Amniotic epithelial cell (primary cell): ENCODE measurements around the gene ARHGEF7.
"Not testable (repeated sequence)": the region's sequence is repeated elsewhere in the genome, so short reads cannot be mapped to it uniquely, and the experiment has no call there.

Source experiments
- DNase-seq: peaks from one replicate; pipeline ENCODE4 v3.0.0-alpha.2; 2010; ENCODE audit warnings: low read depth

The ARHGEF7 gene

GRCh38 chr13:111255228-111255790, 140.2 kb downstream of the ARHGEF7 start:
- DNase-seq = no peak

DNA sequence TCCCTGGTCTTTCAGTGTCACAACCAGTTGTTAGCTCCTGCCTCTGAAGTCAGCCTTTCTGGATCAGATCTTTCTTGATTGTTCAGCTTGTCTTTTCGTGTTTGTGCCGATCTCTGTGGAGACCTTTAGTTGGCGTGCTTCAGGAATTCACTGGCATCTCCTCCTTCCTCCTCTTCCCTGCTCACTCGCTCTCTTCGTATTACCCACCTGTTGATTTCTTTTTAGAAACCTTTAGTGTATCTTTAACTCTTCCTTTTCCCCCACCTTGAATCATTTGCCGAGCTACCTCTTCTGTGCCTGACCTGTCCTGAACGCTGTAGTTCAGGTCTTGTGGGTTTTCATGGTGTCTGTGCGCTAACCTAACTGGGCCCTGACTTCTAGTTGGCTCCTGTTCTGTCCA, 141.3 kb downstream of the ARHGEF7 start:
- DNase-seq = no peak

DNA sequence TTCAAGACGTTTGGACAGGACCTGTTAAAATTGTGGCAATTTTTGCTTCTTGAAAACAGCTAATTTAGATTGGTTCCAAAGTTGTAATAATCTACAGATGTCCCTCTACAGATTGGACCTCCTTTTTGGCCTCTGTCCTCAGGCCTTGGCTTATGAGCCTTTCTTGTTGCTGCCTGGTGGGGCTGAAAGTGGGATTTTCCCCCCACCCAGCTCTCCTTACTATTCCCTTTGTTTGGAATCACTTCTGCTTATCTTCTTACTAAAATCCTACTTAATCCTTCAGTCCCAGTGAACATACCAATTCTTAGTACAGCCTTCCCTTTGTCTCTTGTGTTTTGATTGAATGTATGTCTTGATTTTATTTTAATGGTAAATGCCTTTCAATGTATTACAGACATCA, 141.8 kb downstream of the ARHGEF7 start:
- DNase-seq = no peak

GRCh38 chr13:111257899-111258298, 142.8 kb downstream of the ARHGEF7 start:
- not testable (repeated sequence) for DNase-seq

DNA sequence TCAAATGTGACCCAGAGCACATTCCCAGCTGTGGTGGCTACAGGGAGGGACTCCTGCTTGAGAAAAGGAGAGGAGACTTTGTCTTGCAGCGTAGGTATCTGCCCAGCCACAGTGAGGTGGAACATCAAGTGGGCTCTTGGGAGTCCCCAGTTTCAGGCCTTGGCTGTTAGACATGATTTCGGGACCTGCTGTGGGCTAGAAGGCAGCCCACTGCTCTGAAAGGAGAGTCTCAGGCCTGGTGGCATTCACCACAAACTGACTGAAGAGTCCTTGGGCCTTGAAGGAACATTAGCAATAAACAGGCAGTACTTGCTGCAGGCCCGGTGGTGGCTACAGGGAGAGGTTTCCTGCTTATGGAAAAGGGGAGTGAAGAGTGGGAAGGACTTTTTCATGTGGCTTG, 143.5 kb downstream of the ARHGEF7 start:
- no peak for DNase-seq

- no peak for DNase-seq
Observed at GRCh38 chr13:111259058-111259457, 143.9 kb downstream of the ARHGEF7 start.

GRCh38 chr13:111261326-111261725, 146.2 kb downstream of the ARHGEF7 start:
- peak; percentile 14 for DNase-seq

DNA sequence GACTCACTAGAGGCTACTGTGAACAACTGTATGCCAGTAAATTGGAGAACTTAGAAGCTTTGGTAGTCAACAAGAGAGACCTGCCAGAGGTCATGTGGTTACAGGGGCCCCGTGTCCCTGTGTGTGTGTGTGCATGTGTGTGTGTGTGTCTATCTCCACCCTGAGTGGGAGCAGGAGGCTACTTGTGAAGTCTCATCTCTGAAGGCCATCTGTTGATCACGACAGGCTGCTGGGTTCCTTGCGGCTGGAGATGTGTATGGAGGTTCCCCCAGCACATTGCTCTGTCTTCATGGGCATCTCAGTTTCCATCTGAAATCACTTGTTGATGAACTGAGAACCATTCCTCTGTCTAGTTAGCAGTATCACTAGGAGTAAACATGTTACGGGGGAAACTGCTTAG, 147.2 kb downstream of the ARHGEF7 start:
- DNase-seq = no peak

DNA sequence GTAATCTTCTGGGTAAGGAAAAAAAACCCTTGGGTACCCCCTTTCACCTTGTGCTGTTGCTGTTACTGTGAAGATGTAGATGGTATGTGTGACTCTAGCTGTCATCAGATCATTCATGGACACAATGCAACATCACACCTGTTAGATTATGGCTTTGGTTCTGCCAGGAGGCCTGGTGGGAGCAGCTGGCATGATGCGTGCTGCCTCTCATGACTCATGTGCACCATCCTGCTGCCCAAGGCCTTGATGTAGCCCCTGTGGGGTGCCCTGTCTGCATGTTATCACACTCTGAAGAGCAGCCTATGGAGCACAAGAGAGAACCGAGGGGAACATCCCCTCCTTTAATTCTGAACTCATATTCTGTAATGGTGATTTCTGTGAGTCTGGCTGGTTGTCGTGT, 147.6 kb downstream of the ARHGEF7 start:
- DNase-seq = no peak

DNA sequence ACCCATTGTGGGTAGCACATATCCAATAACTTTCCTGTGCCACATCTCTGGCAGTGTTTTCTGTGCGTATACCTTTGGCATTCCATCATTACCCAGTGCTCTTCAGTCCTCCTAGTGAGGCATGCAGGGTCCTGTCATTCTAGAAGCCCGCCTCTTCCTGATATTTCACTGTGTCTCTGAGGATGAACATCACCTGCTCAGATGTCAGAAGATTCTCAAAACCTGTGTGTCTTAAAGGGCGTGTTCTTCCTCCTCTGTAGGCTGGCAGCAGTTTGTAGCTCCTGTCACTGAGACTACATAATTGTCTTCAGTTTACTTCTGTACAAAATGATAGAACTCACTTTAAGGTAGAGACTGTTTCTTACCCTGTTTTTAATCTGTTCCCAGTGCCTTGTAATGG, 148.5 kb downstream of the ARHGEF7 start:
- DNase-seq = no peak

DNA sequence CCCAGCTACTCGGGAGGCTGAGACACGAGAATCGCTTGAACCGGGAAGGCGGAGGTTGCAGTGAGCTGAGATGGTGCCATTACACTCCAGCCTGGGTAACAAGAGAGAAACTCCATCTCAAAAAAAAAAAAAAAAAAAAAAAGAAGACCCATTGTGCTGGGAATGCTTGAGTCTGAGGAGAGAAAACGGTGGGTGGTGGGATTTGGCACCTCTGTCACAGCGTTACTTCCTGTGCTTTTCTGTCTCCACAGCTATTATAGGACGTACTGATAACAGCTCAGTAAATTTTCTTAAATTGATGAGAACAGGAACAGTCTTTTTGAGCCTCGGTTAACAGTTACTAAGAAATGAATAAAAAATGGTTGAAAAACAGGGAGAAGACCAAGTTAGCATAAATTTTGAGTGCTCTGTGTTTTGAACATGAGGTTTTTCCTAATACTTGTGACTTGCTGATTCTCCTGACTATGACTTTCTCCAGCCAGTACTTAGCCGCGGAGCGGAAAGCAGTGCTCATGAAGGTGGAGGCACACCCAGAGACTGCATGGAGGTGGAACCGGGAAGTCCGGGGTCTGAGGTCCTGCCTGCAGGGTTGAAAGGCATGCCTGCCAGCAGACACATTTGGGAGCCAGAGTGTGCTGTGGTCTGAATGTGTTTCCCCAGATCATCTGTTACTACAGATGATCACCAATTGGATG, 150.0 kb downstream of the ARHGEF7 start:
- no peak for DNase-seq

DNA sequence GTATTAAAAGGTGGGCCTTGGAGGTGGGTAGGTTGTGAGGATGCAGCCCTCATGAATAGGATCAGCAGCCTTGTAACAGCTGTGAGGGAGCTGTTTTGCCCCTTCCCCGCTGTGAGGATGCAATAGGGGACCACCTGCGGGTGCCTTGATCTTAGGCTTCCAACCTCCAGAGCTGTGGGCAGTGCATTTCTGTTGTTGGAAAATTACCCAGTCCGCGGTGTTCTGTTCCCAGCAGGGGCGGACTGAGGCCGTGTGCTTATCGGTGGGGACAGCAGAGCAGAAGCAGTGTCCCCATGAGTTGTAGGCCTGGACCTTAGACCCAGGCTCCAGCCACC, 150.6 kb downstream of the ARHGEF7 start:
- DNase-seq = no peak

- no peak for DNase-seq
Observed at GRCh38 chr13:111267205-111267604, 152.1 kb downstream of the ARHGEF7 start.

- DNase-seq = no peak
Observed at GRCh38 chr13:111267784-111268183, 152.7 kb downstream of the ARHGEF7 start.

DNA sequence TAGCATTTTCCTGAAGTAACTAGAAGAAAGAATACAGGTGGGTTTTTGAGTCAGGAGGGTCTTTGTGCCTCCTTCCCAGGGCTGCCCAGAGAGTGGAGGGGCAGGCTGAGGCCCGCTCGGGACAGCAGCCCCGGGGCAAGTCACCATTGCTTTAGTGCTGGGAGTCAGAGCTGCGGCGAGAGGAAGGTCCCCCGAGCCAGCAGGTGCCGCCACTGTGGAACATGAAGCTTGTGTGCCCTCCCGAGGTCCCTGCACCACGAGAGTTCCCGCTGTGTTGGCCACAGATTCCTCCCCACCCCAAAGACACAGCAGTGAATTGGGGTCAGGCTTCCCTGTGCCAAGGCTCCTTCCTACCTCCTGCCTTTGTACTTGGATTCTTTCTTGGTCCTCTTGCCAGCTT, 154.4 kb downstream of the ARHGEF7 start:
- DNase-seq = no peak

DNA sequence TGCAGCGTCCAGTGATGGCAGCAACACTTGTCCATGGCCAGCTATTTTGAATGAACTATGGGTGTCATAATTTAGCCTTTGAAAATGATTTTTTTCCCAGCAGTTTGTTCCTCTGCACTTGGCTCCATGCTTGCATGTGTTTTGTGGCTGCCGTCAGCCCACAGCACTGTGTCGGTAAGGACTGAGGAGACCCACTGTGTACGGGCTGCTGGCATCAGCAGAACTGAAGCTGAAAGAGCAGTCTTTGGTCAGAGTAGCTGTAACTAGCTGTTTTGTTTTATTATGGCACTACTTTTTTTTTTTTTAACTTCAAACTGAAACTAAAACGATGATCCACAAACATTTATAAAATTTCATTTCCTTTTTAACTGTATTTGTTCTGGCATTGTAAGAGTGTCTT, 155.0 kb downstream of the ARHGEF7 start:
- DNase-seq = no peak

- no peak for DNase-seq
Observed at GRCh38 chr13:111270765-111271698, 155.9 kb downstream of the ARHGEF7 start.

DNA sequence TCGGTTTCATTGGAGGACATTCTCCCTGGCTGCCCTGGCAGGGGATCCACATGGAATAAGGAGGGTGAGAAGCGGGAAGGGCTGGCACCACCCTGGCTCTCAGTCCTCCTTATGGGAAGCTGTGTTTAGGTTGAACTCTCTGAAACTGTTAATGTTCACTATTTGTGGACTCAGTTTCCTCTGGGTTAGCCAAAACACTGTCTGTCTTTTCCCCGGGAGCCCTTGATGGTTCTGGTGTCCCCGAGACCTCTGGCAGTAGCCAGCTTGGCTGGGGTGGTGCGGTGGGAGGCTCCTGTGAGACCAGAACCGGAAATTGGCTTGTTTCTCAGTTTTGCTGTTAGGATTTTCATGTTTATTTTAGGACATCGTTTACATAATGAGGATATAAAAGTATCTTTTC, 157.0 kb downstream of the ARHGEF7 start:
- no peak for DNase-seq

GRCh38 chr13:111275382-111275781, 160.3 kb downstream of the ARHGEF7 start:
- DNase-seq = no peak

GRCh38 chr13:111275995-111276618, 161.0 kb downstream of the ARHGEF7 start:
- DNase-seq = no peak

DNA sequence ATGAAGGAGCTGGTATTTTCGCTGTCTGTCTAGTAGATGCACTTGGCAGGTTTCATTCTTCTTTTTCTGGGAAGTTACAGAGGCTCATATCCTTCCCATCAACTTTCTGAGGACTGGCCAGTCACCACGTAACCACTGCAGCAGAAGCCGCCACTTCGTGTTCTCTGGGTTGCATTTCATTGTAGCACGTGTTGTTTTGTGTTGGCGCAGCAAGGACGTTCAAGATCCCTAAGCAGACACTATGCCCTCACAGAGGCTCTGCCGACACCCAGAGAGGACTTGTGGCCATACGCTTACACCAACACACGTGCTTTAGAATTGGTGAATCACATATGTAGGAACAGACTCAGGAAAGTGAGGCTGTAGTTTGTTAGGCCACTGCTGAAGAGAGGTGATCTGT, 163.1 kb downstream of the ARHGEF7 start:
- DNase-seq = no peak

GRCh38 chr13:111278743-111279652, 163.9 kb downstream of the ARHGEF7 start:
- no peak for DNase-seq
